GM18505 (cell line): ENCODE data around the gene TNN.

Source experiments
- ATAC-seq: cut with Tn5 transposase; IDR thresholded peaks from one replicate; pipeline ENCODE4 v1.9.1; 2021; ENCODE audit not compliant: unreplicated experiment
- POLR2A ChIP-seq: IDR thresholded peaks from 4 replicates; pipeline ENCODE4 v1.6.1; 2011; ENCODE audit warnings: borderline replicate concordance; ENCODE audit not compliant: insufficient read depth, insufficient read length; ENCODE audit errors: extremely low read depth

The TNN gene

DNA sequence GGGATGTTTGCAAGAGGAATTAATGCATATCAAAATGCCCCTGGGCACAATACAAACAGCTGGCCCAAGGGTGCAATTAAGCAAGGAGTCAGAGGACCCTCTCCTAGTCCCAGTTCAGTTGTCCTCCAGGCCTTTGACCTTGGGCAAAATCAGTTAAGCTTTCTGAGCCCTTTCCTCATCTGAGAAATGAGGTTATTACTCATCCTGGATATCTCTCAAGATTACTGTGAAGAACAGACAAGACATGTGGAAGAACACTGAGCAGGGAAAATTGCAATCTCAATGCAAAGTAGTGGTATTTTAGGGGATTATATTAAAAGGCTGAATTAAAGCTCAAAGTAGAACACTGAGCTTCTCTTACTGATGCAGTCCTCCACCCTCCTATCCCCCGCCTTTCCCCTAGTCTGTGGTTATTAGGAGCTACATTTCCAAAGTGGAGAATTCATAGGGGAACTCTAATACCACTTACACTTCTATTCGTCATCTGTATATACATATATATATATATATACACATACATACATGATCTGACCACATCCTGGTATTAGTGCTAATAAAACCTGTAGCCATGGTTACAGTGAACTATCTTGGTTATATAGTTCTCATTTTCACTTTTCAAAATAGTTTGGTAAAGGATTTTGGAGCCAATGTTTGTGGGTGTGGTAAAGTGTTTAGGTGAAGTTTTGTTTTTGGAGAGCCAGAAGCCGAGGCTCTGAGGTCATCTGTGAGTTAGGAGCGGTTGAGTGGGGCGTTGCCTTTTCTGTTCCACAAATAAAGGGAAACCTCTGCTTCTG, 106.9 kb downstream of the TNN start:
- peak; percentile 82 for ATAC-seq
- TF ChIP-seq POLR2A = no peak

DNA sequence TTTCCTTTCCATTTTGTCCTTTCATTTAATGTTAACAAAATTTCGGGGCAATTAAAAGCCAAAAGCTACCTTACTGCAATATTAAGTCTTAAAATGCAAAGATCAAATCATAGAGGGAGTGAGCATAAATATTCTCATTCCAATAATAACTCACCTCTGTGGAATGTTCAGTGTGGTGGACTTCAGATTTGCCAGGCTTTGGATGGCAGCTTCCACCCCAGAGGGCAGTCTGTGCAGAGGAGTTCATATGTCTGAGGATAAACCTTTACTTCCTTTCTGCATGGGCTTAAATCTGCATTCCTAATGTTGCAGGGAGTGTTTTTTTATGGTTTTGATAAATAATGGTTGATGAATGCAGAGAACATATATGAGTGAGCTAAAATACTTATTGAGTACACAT, 108.6 kb downstream of the TNN start:
- ATAC-seq = no peak
- TF ChIP-seq POLR2A = no peak

DNA sequence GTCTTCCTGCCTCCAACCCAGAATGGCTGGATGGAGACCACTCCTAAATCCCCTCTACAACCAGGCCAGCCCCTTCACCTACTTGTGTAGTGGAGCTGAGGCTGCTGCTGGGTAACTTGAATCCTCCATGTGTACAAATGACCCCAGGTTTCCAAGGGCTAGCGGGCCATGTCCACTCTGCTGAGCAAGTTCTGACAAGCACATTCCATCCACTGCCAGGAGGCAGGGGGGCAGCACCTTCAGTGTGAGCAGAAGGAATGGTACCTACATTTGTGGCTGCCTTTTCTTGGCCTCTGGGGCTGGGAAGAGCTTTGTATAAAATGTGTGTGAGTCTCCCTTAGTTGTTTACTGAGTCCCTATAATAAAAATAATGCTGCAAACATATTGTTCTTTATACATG, 110.4 kb downstream of the TNN start:
- TF ChIP-seq POLR2A = no peak
- no peak for ATAC-seq

DNA sequence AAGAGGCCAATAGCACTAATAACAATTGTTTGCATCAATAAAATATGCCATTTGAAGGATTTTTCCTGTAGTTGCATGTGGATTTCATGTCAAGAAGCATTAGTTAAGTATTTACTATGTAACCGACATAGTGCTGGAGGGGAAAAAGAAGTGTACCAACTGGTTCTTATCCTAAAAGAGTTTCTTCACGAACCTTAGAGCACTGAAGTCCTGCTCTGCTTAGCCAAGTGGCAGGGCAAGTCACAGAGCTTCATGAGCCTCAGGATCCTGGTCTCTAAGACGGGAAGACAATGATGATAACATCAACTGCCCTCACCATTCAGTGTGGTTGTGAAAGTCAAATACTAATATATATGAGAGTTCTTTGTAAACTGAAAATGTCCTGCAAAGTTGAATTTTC, 110.8 kb downstream of the TNN start:
- ATAC-seq = no peak
- TF ChIP-seq POLR2A = no peak

DNA sequence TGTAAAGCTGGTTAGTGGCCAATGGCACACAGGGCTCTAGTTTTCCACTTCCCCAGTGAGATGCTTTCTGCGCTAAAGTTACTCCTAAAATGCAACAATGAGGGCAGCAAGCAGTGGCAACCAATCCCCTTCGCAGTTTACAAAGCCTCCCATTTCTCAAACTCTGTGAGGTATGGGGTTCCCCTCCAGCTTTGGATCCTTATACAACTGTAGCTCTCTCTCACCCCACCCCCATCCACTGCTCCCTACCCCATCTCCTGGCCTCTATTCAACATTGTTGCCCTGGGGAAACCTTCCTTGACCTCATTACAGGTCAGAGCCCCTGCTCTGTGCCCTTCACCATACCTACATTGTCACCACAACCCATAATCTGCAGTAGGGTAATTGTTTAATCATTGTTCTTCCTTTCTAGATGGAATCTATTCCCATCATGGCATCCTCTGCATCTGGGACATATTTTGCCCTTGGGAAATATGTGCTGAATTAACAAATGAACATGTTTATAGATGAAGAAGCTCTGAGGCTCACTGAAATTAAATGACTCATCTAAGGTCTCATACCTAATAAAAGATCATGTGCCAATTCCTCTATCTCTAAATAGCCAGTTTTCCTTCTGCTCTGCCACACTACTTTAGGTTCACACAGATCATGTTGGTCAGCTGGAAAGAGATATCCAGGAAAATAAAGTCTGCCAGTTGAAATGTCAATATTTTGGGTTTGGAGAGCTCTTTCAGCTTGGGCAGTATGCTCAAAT, 112.4 kb downstream of the TNN start:
- no peak for ATAC-seq
- TF ChIP-seq POLR2A = no peak

DNA sequence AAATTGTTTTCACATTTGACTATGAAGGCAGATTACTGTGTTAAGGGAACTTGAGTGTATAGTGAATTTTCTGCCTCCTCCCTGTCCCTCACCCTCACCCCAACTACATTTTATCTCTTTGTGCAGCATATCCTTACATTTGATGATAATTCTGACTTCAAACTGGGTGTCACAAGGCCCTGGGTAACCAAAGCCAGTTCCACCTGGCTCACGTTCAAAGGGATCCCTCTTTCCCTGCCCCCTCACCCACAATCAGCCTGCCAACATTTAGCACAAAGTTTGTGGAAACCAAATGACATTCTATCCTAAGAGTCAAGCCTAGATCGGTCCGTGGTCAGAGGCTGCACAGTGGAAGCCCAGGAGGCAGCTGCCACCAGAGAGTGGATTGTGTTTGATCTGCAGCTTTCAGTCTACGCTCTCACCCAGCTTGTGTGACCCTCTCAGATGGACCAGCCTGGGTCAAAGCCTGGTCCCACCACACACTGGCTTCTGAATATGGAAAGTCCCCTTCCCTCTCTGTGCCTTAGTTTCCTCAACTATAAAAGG, 114.6 kb downstream of the TNN start:
- no peak for ATAC-seq
- no peak for TF ChIP-seq POLR2A

DNA sequence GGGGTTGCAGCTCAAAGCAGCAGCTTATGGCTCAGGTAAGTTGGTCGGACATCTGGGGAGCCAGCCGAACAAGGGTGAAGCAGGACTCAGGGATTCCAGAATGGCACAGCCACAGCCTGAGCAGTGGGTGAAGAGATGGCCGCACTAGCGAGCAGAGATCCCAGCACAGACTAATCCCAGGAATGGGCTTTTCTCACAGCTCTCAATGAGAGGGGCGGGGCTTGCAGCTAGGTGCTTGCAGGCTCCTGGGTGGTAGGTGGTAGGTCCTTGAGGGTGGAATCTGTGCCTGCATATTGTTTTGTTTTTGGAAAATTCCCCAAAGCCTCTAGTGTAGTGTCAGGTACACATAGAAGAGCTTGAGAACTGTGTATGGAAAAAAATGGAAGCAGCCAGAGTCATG, 116.0 kb downstream of the TNN start:
- ATAC-seq = no peak
- TF ChIP-seq POLR2A = no peak

DNA sequence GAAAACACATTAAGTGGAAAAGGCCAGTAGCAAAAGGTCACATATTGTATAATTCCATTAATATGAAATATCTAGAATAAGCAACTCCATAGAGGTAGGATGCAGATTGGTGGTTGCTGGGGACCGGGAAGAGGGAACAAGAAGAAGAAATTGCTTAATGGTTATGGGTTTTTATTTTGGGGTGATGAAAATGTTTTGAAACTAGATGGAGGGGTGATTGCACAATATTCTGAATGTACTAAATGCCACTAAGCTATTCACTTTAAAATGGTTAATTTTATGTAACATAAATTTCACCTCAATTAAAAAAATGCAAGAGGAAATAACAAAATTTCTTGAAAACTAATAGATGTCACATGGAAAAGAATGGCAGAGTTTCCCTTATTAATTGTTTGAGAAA, 118.3 kb downstream of the TNN start:
- no peak for TF ChIP-seq POLR2A
- ATAC-seq = no peak

DNA sequence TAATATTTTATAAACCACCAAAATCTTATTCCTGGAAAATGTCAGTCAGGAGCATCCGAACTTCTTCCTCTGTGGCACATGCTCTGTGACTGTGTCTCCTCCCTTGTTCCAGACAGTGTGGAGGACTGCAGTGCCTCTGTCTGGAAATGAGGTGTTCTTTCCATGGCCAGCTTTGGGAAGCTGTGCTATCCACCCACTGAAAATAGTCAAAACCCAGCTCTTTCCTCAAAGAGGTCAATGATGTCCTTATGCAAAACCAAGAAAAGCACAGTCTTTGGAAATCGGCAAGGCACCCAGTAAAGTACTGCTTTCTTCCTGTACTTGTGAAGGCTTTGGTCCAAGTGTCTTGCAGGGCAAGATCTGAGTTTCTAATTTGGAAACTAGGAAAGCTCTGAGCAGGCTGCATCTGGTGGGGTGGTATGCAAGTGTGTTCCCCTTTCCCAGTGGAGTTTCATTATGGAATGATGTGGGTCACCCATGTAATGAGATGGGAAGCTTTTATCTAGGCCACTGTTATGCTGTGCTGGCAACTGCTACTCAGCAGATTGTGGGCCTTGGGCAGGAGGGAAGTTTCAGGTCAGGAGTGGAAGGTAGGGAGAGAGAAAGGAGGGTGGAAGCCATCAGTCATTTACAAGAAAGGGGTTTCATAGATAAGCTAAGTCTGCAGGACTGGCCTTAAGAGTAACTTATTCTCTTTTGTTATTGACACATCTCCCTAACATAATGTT, 119.0 kb downstream of the TNN start:
- no peak for ATAC-seq
- TF ChIP-seq POLR2A = no peak

DNA sequence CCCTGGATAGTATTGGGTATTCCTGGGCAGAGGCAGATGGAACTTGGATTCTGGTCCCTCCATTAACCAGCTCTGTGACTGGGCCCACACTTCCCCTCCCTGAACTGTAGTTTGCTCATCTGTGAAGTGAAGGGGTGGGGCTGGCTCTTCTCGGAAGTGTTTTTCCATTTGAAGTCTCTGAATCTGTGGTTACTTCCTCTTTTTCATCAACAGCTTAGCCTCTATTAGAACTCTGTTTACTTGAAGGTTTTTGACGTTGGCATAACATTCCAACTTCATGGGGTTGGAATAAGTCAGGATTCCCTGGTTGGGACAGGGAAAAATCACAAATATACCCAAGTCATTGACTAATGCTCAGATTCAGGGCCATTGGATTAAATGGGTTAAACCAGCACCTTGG, 121.3 kb downstream of the TNN start:
- peak; percentile 26 for TF ChIP-seq POLR2A
- peak; percentile 55 for ATAC-seq

DNA sequence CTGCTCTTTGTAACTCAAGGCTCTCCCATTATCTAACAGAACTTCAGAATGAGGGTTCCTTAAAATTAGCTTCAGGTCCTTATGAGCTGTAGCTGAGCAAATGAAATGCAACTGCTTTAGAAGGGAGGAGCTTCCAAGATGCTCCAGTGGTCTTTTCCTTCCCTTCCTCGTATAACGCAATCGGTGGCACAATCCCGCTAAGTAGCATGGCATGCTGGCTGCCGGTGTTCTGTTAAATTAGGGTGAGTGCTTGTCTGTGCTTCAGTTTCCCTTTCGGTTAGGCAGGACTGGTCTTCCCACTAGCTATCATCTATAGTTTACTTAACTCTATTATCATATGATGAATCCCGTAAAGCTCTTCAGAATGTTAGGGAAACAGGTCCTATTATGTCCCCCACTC, 124.0 kb downstream of the TNN start:
- ATAC-seq = no peak
- TF ChIP-seq POLR2A = no peak

DNA sequence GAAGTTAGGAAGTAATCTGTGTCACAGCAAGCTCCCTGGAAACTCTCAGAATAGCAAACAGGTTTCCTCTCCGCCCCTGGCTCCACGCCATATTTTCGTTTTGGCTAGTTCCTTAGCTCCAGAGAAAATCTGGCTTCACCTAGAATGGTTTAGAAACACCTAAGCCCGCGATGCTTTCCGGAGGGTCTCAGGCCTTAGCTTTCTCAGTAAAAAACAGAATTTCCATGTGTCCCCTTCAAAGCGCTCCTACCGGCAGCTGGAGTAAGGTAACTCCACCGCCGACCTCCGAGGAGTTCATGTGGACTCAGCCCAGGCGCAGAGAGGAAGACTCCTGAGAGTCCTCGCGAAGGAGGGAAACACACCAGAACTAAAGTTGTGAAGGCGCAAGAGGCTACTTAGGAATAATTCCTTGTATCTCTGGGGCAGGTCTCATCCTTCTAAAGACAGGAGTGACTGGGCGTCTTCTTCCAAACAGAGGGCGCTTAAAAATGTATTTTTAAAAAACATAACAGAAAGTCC, 124.5 kb downstream of the TNN start:
- ATAC-seq = no peak
- no peak for TF ChIP-seq POLR2A
